OCI-LY1 (cell line): ENCODE data around the gene MOB3A.

ENCODE experiments used
- H2AFZ ChIP-seq: fragments of 200-600 bp; sonication (generic), shearing (Covaris generic); 2 replicates; pipeline ENCODE4 v1.6.0; 2014; ENCODE audit warnings: antibody characterized with exemption, mild to moderate bottlenecking, low read length
- H3F3A ChIP-seq: fragments of 200-600 bp; sonication (generic), shearing (Covaris generic); 2 replicates; pipeline ENCODE4 v1.6.0; 2014; ENCODE audit warnings: mild to moderate bottlenecking, antibody characterized with exemption, low read length, moderate library complexity; ENCODE audit not compliant: insufficient read depth
- H3K27ac ChIP-seq: fragments of 200-600 bp; sonication (generic); 2 replicates; pipeline ENCODE4 v1.5.1; 2014; ENCODE audit warnings: low read length, mixed run types, mild to moderate bottlenecking, low read depth; ENCODE audit not compliant: poor library complexity, severe bottlenecking
- H3K27me3 ChIP-seq: fragments of 200-600 bp; sonication (generic); 2 replicates; pipeline ENCODE4 v1.6.0; 2014; ENCODE audit warnings: antibody characterized with exemption, mild to moderate bottlenecking, low read length, moderate library complexity; ENCODE audit not compliant: insufficient read depth
- H3K36me3 ChIP-seq: fragments of 200-600 bp; sonication (generic); 2 replicates; pipeline ENCODE4 v1.6.1; 2014; ENCODE audit warnings: mild to moderate bottlenecking, antibody characterized with exemption, low read length, moderate library complexity, mixed read lengths; ENCODE audit not compliant: insufficient read depth
- H3K4me1 ChIP-seq: fragments of 200-600 bp; sonication (generic); 2 replicates; pipeline ENCODE4 v1.5.1; 2014; ENCODE audit warnings: mild to moderate bottlenecking, low read length, moderate library complexity; ENCODE audit not compliant: insufficient read depth, severe bottlenecking
- H3K4me2 ChIP-seq: fragments of 200-600 bp; sonication (generic), shearing (Covaris generic); 2 replicates; pipeline ENCODE4 v1.6.1; 2014; ENCODE audit warnings: low read length
- H3K4me3 ChIP-seq: fragments of 200-600 bp; sonication (generic); 2 replicates; pipeline ENCODE4 v1.5.1; 2014; ENCODE audit warnings: low read length, low read depth, mild to moderate bottlenecking, mixed read lengths; ENCODE audit not compliant: poor library complexity, severe bottlenecking
- H3K79me2 ChIP-seq: fragments of 200-600 bp; shearing (Covaris generic); 2 replicates; pipeline ENCODE4 v1.6.1; 2016; ENCODE audit warnings: mixed run types, low read length, mixed read lengths; ENCODE audit not compliant: insufficient read depth
- H3K9ac ChIP-seq: fragments of 200-600 bp; sonication (generic), shearing (Covaris generic); 2 replicates; pipeline ENCODE4 v1.6.1; 2014; ENCODE audit warnings: mild to moderate bottlenecking, low read length, mixed read lengths
- H3K9me2 ChIP-seq: fragments of 200-600 bp; sonication (generic), shearing (Covaris generic); 2 replicates; pipeline ENCODE4 v1.6.1; 2014; ENCODE audit warnings: low read depth, mild to moderate bottlenecking, low read length, mixed read lengths
- H3K9me3 ChIP-seq: fragments of 200-600 bp; shearing (Covaris generic); 2 replicates; pipeline ENCODE4 v1.6.1; 2014; ENCODE audit warnings: low read length, mixed read lengths
- H4K20me1 ChIP-seq: fragments of 200-600 bp; sonication (generic), shearing (Covaris generic); 2 replicates; pipeline ENCODE4 v1.6.0; 2016; ENCODE audit warnings: mild to moderate bottlenecking, low read length; ENCODE audit not compliant: insufficient read depth
- CTCF ChIP-seq: fragments of 200-600 bp; sonication (generic), shearing (Covaris generic); IDR thresholded peaks from 2 replicates; pipeline ENCODE4 v1.5.1; 2017; ENCODE audit warnings: mild to moderate bottlenecking, antibody characterized with exemption, low read length, moderate library complexity, mixed read lengths
- EZH2 ChIP-seq: fragments of 200-600 bp; sonication (generic), shearing (Covaris generic); IDR thresholded peaks from 2 replicates; pipeline ENCODE4 v1.8.0; 2017; ENCODE audit warnings: borderline replicate concordance, mixed run types, mild to moderate bottlenecking, antibody characterized with exemption, low read length, moderate library complexity, mixed read lengths

Gene MOB3A

GRCh38 chr19:2113439-2114211 is 17.5 kb upstream of the MOB3A start:
- H3K4me1 ChIP-seq: no peaks in the 10 kb centered on the region
- H3K4me3 ChIP-seq: no peak overlapping the region
- H3K9me2 ChIP-seq: no peaks in the 10 kb centered on the region
- no peaks in the 10 kb centered on the region for H3F3A ChIP-seq
- no peaks in the 10 kb centered on the region for H4K20me1 ChIP-seq
- H3K27me3 ChIP-seq: no peaks in the 10 kb centered on the region
- TF ChIP-seq CTCF: no peak
- no peak for TF ChIP-seq EZH2
- no peak overlapping the region for H3K4me2 ChIP-seq
- no peaks in the 10 kb centered on the region for H3K79me2 ChIP-seq
- H3K27ac ChIP-seq: no peak overlapping the region
- H3K9me3 ChIP-seq: no peaks in the 10 kb centered on the region
- H3K36me3 ChIP-seq: peaks cover 32% of the 10 kb centered on the region
- no peak overlapping the region for H2AFZ ChIP-seq
- no peak overlapping the region for H3K9ac ChIP-seq

GRCh38 chr19:2112516-2113320 is 16.6 kb upstream of the MOB3A start:
- Histone ChIP-seq H3K27me3 (no peaks in the 10 kb centered on the region), H3F3A (no peaks in the 10 kb centered on the region), H3K9me3 (no peaks in the 10 kb centered on the region), H3K79me2 (no peaks in the 10 kb centered on the region), H3K9ac (no peak overlapping the region), H3K9me2 (no peaks in the 10 kb centered on the region), H2AFZ (no peak overlapping the region), H3K4me2 (no peak overlapping the region), H3K4me3 (no peak overlapping the region), H3K36me3 (peaks cover 34% of the 10 kb centered on the region), H3K27ac (no peak overlapping the region), H4K20me1 (no peaks in the 10 kb centered on the region), H3K4me1 (no peaks in the 10 kb centered on the region)
- no peak for TF ChIP-seq CTCF
- TF ChIP-seq EZH2: no peak

- Histone ChIP-seq H3K36me3 (peaks cover 37% of the 10 kb centered on the region), H2AFZ (no peak overlapping the region), H3K9me3 (no peaks in the 10 kb centered on the region), H3K4me3 (no peak overlapping the region), H3K9ac (no peak overlapping the region), H3K4me1 (no peaks in the 10 kb centered on the region), H3K79me2 (no peaks in the 10 kb centered on the region), H3K27me3 (no peaks in the 10 kb centered on the region), H3K9me2 (no peaks in the 10 kb centered on the region), H3F3A (no peaks in the 10 kb centered on the region), H4K20me1 (no peaks in the 10 kb centered on the region), H3K27ac (no peak overlapping the region), H3K4me2 (no peak overlapping the region)
- TF ChIP-seq CTCF (no peak), EZH2 (no peak)
Measured at GRCh38 chr19:2111886-2112285, 15.8 kb upstream of the MOB3A start.
